HG02571 (cell line): ENCODE data around the gene TEX51.

Experiments
- ATAC-seq: cut with Tn5 transposase; IDR thresholded peaks from one replicate; pipeline ENCODE4 v1.9.1; 2021; ENCODE audit warnings: mild to moderate bottlenecking, moderate library complexity; ENCODE audit not compliant: unreplicated experiment

Gene TEX51

GRCh38 chr2:126898636-126899035 lies at the start of gene TEX51:
TEX51 (plus strand) TSS chr2:126898890; CDS start chr2:126898919, 29 bp downstream.
- no peak for ATAC-seq

- ATAC-seq = no peak
Observed at GRCh38 chr2:126849054-126849453, 49.6 kb upstream of the TEX51 start.

GRCh38 chr2:126849486-126849885 lies 49.2 kb upstream of the TEX51 start:
- no peak for ATAC-seq

- ATAC-seq = no peak
Observed at GRCh38 chr2:126849991-126850535, 48.6 kb upstream of the TEX51 start.

GRCh38 chr2:126850940-126851339 lies 47.8 kb upstream of the TEX51 start:
- ATAC-seq = no peak

- ATAC-seq = no peak
Observed at GRCh38 chr2:126851756-126852155, 46.9 kb upstream of the TEX51 start.

GRCh38 chr2:126852361-126852760 lies 46.3 kb upstream of the TEX51 start:
- ATAC-seq = no peak

- no peak for ATAC-seq
Observed at GRCh38 chr2:126855606-126856005, 43.1 kb upstream of the TEX51 start.

- ATAC-seq = no peak
Observed at GRCh38 chr2:126856403-126856802, 42.3 kb upstream of the TEX51 start.

GRCh38 chr2:126857502-126857901 lies 41.2 kb upstream of the TEX51 start:
- ATAC-seq = no peak

- no peak for ATAC-seq
Observed at GRCh38 chr2:126858013-126858412, 40.7 kb upstream of the TEX51 start.

GRCh38 chr2:126858436-126858835 lies 40.3 kb upstream of the TEX51 start:
- ATAC-seq = no peak

- no peak for ATAC-seq
Observed at GRCh38 chr2:126858991-126859390, 39.7 kb upstream of the TEX51 start.

- ATAC-seq = no peak
Observed at GRCh38 chr2:126859631-126860030, 39.1 kb upstream of the TEX51 start.

- no peak for ATAC-seq
Observed at GRCh38 chr2:126860385-126860784, 38.3 kb upstream of the TEX51 start.

GRCh38 chr2:126862730-126863129 lies 36.0 kb upstream of the TEX51 start:
- ATAC-seq = no peak

GRCh38 chr2:126863336-126864015 lies 35.2 kb upstream of the TEX51 start:
- ATAC-seq = no peak

- no peak for ATAC-seq
Observed at GRCh38 chr2:126864861-126865260, 33.8 kb upstream of the TEX51 start.

GRCh38 chr2:126866451-126866850 lies 32.2 kb upstream of the TEX51 start:
- no peak for ATAC-seq

GRCh38 chr2:126874961-126875360 lies 23.7 kb upstream of the TEX51 start:
- no peak for ATAC-seq

GRCh38 chr2:126876631-126877030 lies 22.1 kb upstream of the TEX51 start:
- no peak for ATAC-seq

GRCh38 chr2:126877041-126877440 lies 21.6 kb upstream of the TEX51 start:
- no peak for ATAC-seq
